SW480 (cell line): ENCODE data around the gene OR6K3.

Experiments
- DNase-seq: peaks from one replicate; pipeline ENCODE4 v3.0.0-alpha.2; 2016; ENCODE audit warnings: low spot score

The OR6K3 gene

GRCh38 chr1:158687037-158687436 lies 33.5 kb downstream of the OR6K3 start:
- no peak for DNase-seq

- DNase-seq = no peak
These were observed 34.2 kb downstream of the OR6K3 start, which contains the start of gene SPTA1 for GRCh38 chr1:158686111-158687009. Gene SPTA1, minus strand, starts transcription at chr1:158686715. Its CDS starts 198 bp downstream, at chr1:158686517.

- no peak for DNase-seq
These were observed 35.4 kb downstream of the OR6K3 start for GRCh38 chr1:158685085-158685484.

GRCh38 chr1:158681606-158682005 lies 38.9 kb downstream of the OR6K3 start:
- DNase-seq = no peak

GRCh38 chr1:158679289-158679688 lies 41.2 kb downstream of the OR6K3 start:
- no peak for DNase-seq

- DNase-seq = no peak
These were observed 44.8 kb downstream of the OR6K3 start for GRCh38 chr1:158675563-158676323.

- no peak for DNase-seq
These were observed 46.2 kb downstream of the OR6K3 start for GRCh38 chr1:158674302-158674701.
